ENCODE data around the gene HBB.
"Not testable (repeated sequence)": the region's sequence is repeated elsewhere in the genome, so short reads cannot be mapped to it uniquely, and the experiment has no call there.

The HBB gene

GRCh38 chr11:5253440-5253839 is 26.6 kb upstream of the HBB start:
- H4K91ac ChIP-seq (ENCODE audit: low read length); H3K27me3 ChIP-seq (ENCODE audit: control insufficient read depth in 1 of 2, insufficient read depth in 1 of 2, low read length in 2 of 2); H3K18ac ChIP-seq (ENCODE audit: low read depth in 1 of 2, low read length in 2 of 2); H3K9me3 ChIP-seq (ENCODE audit: control insufficient read depth, low read length); H2BK120ac ChIP-seq (ENCODE audit: low read depth, low read length); H3K4ac ChIP-seq (ENCODE audit: low read depth in 1 of 2, low read length in 2 of 2); H3K4me2 ChIP-seq (ENCODE audit: low read length, poor library complexity, severe bottlenecking); DNase-seq; H2AK5ac ChIP-seq (ENCODE audit: low read length, severe bottlenecking); H2AFZ ChIP-seq (ENCODE audit: low read depth, low read length); H2BK15ac ChIP-seq (ENCODE audit: low read depth, poor library complexity, severe bottlenecking); H2BK5ac ChIP-seq (ENCODE audit: low read depth, low read length, poor library complexity, severe bottlenecking); H3K14ac ChIP-seq (ENCODE audit: low read length in 2 of 2); H3K79me1 ChIP-seq (replicated peaks; ENCODE audit: low read length, poor library complexity, severe bottlenecking); H3K27ac ChIP-seq (ENCODE audit: low read length, poor library complexity, severe bottlenecking); H3K36me3 ChIP-seq (ENCODE audit: control insufficient read depth in 1 of 2, insufficient read depth in 2 of 2, low read depth in 1 of 2, low read length in 2 of 2); H2BK12ac ChIP-seq (ENCODE audit: low read length in 2 of 2); H3K4me1 ChIP-seq (ENCODE audit: control insufficient read depth, insufficient read depth, low read depth, low read length); H3K23ac ChIP-seq (ENCODE audit: low read length in 2 of 2); H3K9ac ChIP-seq (ENCODE audit: low read length); H4K8ac ChIP-seq (ENCODE audit: low read length); H3K4me3 ChIP-seq (ENCODE audit: insufficient read depth in 1 of 2, low read depth in 1 of 2, low read length in 2 of 2): not testable (repeated sequence)
- no CpG with 5 or more reads among the region's 5 CpGs for WGBS

GRCh38 chr11:5252919-5253265 is 26.0 kb upstream of the HBB start:
- Histone ChIP-seq H4K8ac (ENCODE audit: low read length) (no peak overlapping the region), H3K9ac (ENCODE audit: low read length) (no peak overlapping the region), H2AFZ (ENCODE audit: low read depth, low read length) (no peak overlapping the region), H3K4me2 (ENCODE audit: low read length, poor library complexity, severe bottlenecking) (no peak overlapping the region), H3K4me3 (ENCODE audit: insufficient read depth in 1 of 2, low read depth in 1 of 2, low read length in 2 of 2) (no peak overlapping the region), H3K9me3 (ENCODE audit: control insufficient read depth, low read length) (no peaks in the 10 kb centered on the region), H3K4me1 (ENCODE audit: control insufficient read depth, insufficient read depth, low read depth, low read length) (no peaks in the 10 kb centered on the region), H2BK15ac (ENCODE audit: low read depth, poor library complexity, severe bottlenecking) (no peak overlapping the region), H3K23ac (ENCODE audit: low read length in 2 of 2) (no peak overlapping the region), H3K27me3 (ENCODE audit: control insufficient read depth in 1 of 2, insufficient read depth in 1 of 2, low read length in 2 of 2) (peaks cover 0 to 2% of the 10 kb centered on the region in 2 experiments), H3K36me3 (ENCODE audit: control insufficient read depth in 1 of 2, insufficient read depth in 2 of 2, low read depth in 1 of 2, low read length in 2 of 2) (no peaks in the 10 kb centered on the region), H2AK5ac (ENCODE audit: low read length, severe bottlenecking) (no peak overlapping the region), H3K4ac (ENCODE audit: low read depth in 1 of 2, low read length in 2 of 2) (no peak overlapping the region), H2BK12ac (ENCODE audit: low read length in 2 of 2) (no peak overlapping the region), H3K14ac (ENCODE audit: low read length in 2 of 2) (no peak overlapping the region), H3K18ac (ENCODE audit: low read depth in 1 of 2, low read length in 2 of 2) (no peak overlapping the region), H3K79me1 (replicated peaks; ENCODE audit: low read length, poor library complexity, severe bottlenecking) (no peaks in the 10 kb centered on the region), H4K91ac (ENCODE audit: low read length) (no peak overlapping the region), H3K27ac (ENCODE audit: low read length, poor library complexity, severe bottlenecking) (no peak overlapping the region), H2BK120ac (ENCODE audit: low read depth, low read length) (no peak overlapping the region), H2BK5ac (ENCODE audit: low read depth, low read length, poor library complexity, severe bottlenecking) (no peak overlapping the region)
- DNase-seq, result no peak
- 100% methylated on average over 1 of the region's 1 CpG for WGBS

- H3K18ac ChIP-seq (ENCODE audit: low read depth in 1 of 2, low read length in 2 of 2), result no peak overlapping the region
- no peak overlapping the region for H3K4ac ChIP-seq (ENCODE audit: low read depth in 1 of 2, low read length in 2 of 2)
- H2AK5ac ChIP-seq (ENCODE audit: low read length, severe bottlenecking), result no peak overlapping the region
- H3K27me3 ChIP-seq (ENCODE audit: control insufficient read depth in 1 of 2, insufficient read depth in 1 of 2, low read length in 2 of 2), result peaks cover 0 to 2% of the 10 kb centered on the region in 2 experiments
- no peak overlapping the region for H2AFZ ChIP-seq (ENCODE audit: low read depth, low read length)
- H3K27ac ChIP-seq (ENCODE audit: low read length, poor library complexity, severe bottlenecking), result no peak overlapping the region
- WGBS, result 59% methylated on average over 9 of the region's 9 CpGs
- H3K4me1 ChIP-seq (ENCODE audit: control insufficient read depth, insufficient read depth, low read depth, low read length), result no peaks in the 10 kb centered on the region
- no peak overlapping the region for H4K91ac ChIP-seq (ENCODE audit: low read length)
- H2BK15ac ChIP-seq (ENCODE audit: low read depth, poor library complexity, severe bottlenecking), result no peak overlapping the region
- H2BK120ac ChIP-seq (ENCODE audit: low read depth, low read length), result no peak overlapping the region
- H3K4me2 ChIP-seq (ENCODE audit: low read length, poor library complexity, severe bottlenecking), result no peak overlapping the region
- DNase-seq, result no peak
- no peak overlapping the region for H4K8ac ChIP-seq (ENCODE audit: low read length)
- no peaks in the 10 kb centered on the region for H3K79me1 ChIP-seq (replicated peaks; ENCODE audit: low read length, poor library complexity, severe bottlenecking)
- no peaks in the 10 kb centered on the region for H3K9me3 ChIP-seq (ENCODE audit: control insufficient read depth, low read length)
- H3K14ac ChIP-seq (ENCODE audit: low read length in 2 of 2), result no peak overlapping the region
- H2BK12ac ChIP-seq (ENCODE audit: low read length in 2 of 2), result no peak overlapping the region
- H2BK5ac ChIP-seq (ENCODE audit: low read depth, low read length, poor library complexity, severe bottlenecking), result no peak overlapping the region
- H3K36me3 ChIP-seq (ENCODE audit: control insufficient read depth in 1 of 2, insufficient read depth in 2 of 2, low read depth in 1 of 2, low read length in 2 of 2), result no peaks in the 10 kb centered on the region
- no peak overlapping the region for H3K23ac ChIP-seq (ENCODE audit: low read length in 2 of 2)
- no peak overlapping the region for H3K9ac ChIP-seq (ENCODE audit: low read length)
- H3K4me3 ChIP-seq (ENCODE audit: insufficient read depth in 1 of 2, low read depth in 1 of 2, low read length in 2 of 2), result no peak overlapping the region
Measured at GRCh38 chr11:5252192-5252918, 25.5 kb upstream of the HBB start.

GRCh38 chr11:5251746-5252145 is 24.9 kb upstream of the HBB start:
- Histone ChIP-seq H3K4me2 (ENCODE audit: low read length, poor library complexity, severe bottlenecking) (no peak overlapping the region), H4K91ac (ENCODE audit: low read length) (no peak overlapping the region), H3K27me3 (ENCODE audit: control insufficient read depth in 1 of 2, insufficient read depth in 1 of 2, low read length in 2 of 2) (peaks cover 0 to 2% of the 10 kb centered on the region in 2 experiments), H3K9ac (ENCODE audit: low read length) (no peak overlapping the region), H2BK120ac (ENCODE audit: low read depth, low read length) (no peak overlapping the region), H3K4me1 (ENCODE audit: control insufficient read depth, insufficient read depth, low read depth, low read length) (no peaks in the 10 kb centered on the region), H3K4ac (ENCODE audit: low read depth in 1 of 2, low read length in 2 of 2) (no peak overlapping the region), H2AFZ (ENCODE audit: low read depth, low read length) (no peak overlapping the region), H2BK12ac (ENCODE audit: low read length in 2 of 2) (no peak overlapping the region), H3K27ac (ENCODE audit: low read length, poor library complexity, severe bottlenecking) (no peak overlapping the region), H3K14ac (ENCODE audit: low read length in 2 of 2) (no peak overlapping the region), H2BK15ac (ENCODE audit: low read depth, poor library complexity, severe bottlenecking) (no peak overlapping the region), H4K8ac (ENCODE audit: low read length) (no peak overlapping the region), H3K79me1 (replicated peaks; ENCODE audit: low read length, poor library complexity, severe bottlenecking) (no peaks in the 10 kb centered on the region), H3K36me3 (ENCODE audit: control insufficient read depth in 1 of 2, insufficient read depth in 2 of 2, low read depth in 1 of 2, low read length in 2 of 2) (no peaks in the 10 kb centered on the region), H3K9me3 (ENCODE audit: control insufficient read depth, low read length) (no peaks in the 10 kb centered on the region), H3K18ac (ENCODE audit: low read depth in 1 of 2, low read length in 2 of 2) (no peak overlapping the region), H2BK5ac (ENCODE audit: low read depth, low read length, poor library complexity, severe bottlenecking) (no peak overlapping the region), H2AK5ac (ENCODE audit: low read length, severe bottlenecking) (no peak overlapping the region), H3K23ac (ENCODE audit: low read length in 2 of 2) (no peak overlapping the region), H3K4me3 (ENCODE audit: insufficient read depth in 1 of 2, low read depth in 1 of 2, low read length in 2 of 2) (no peak overlapping the region)
- no peak for DNase-seq
- WGBS, result no CpG with 5 or more reads among the region's 2 CpGs

Measured in mesenchymal stem cell (in vitro differentiated cells and primary cell).